Measurements from ENCODE around the gene VWA7. TPM values are rescaled to one million over a fixed set of nuclear protein-coding genes. Genes with fewer than 3 reads are reported as not detected.
A peak's percentile ranks its signal among the peaks of the same experiment; 100 is the strongest.

The VWA7 gene
- total RNA-seq, 1 experiment from 2014 or later, result 2.5 TPM

DNA sequence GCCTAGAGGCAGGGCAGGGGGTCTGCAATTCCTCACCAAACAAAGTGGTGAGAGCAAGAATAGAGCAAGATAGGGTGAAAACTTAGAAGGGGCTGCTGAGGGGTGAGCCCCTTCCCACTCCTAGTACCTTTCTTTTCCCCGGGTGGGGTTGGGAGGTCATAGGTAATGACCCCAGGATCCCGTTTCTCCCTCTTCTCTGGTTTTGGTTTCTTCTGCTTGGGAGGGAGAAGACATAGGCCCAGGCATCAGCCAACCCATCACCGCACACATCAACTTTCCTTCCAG, 14.9 kb upstream of the VWA7 start:
- Histone ChIP-seq H3K4me2 (ENCODE audit: insufficient read depth, insufficient read length, low read length) (no peak overlapping the region), H3K9ac (ENCODE audit: extremely low read depth, insufficient read length, low read length) (no peak overlapping the region), H4K8ac (replicated peaks; ENCODE audit: insufficient read length, low read depth, low read length) (no peak overlapping the region), H3K4me1 (ENCODE audit: insufficient read depth, low read length) (no peaks in the 10 kb centered on the region), H3K23ac (ENCODE audit: insufficient read length, low read depth, low read length) (no peak overlapping the region), H4K20me1 (ENCODE audit: control insufficient read depth, insufficient read depth, insufficient read length) (peaks cover 3% of the 10 kb centered on the region), H4K5ac (ENCODE audit: insufficient read length, low read depth, low read length) (no peak overlapping the region), H2AK5ac (ENCODE audit: insufficient read length, low read length) (no peak overlapping the region), H3K79me2 (ENCODE audit: insufficient read depth, low read length) (peaks cover 2% of the 10 kb centered on the region; the same call in 1 of the 2 replicates), H3T11ph (ENCODE audit: low read length) (no peak overlapping the region), H3K79me1 (ENCODE audit: insufficient read depth, low read depth, low read length, poor library complexity, severe bottlenecking) (no peaks in the 10 kb centered on the region), H4K91ac (ENCODE audit: insufficient read length, low read depth, low read length) (no peak overlapping the region), H2BK12ac (ENCODE audit: insufficient read length, low read depth, low read length) (no peak overlapping the region), H3K14ac (ENCODE audit: insufficient read depth, low read length) (no peak overlapping the region), H3K23me2 (ENCODE audit: insufficient read length, low read depth, low read length, poor library complexity, severe bottlenecking) (peaks cover 3% of the 10 kb centered on the region), H3K56ac (ENCODE audit: insufficient read length, low read depth, low read length) (no peak overlapping the region), H3K27me3 (ENCODE audit: insufficient read depth, low read length) (no peaks in the 10 kb centered on the region), H2BK120ac (ENCODE audit: low read depth, low read length, poor library complexity, severe bottlenecking) (no peak overlapping the region), H2BK15ac (ENCODE audit: low read depth, low read length) (no peak overlapping the region), H2BK5ac (ENCODE audit: insufficient read length, low read length) (no peak overlapping the region), H3K18ac (ENCODE audit: insufficient read length, low read depth, low read length) (no peak overlapping the region), H3K27ac (ENCODE audit: insufficient read length, low read depth, low read length) (no peak overlapping the region), H2AFZ (ENCODE audit: low read length) (no peak overlapping the region), H3K9me3 (ENCODE audit: control insufficient read depth, low read depth, low read length) (no peaks in the 10 kb centered on the region), H2BK20ac (ENCODE audit: low read depth, low read length, poor library complexity, severe bottlenecking) (no peak overlapping the region), H3K4ac (ENCODE audit: low read depth, low read length) (no peak overlapping the region)
- WGBS (ENCODE audit: extremely low coverage, insufficient read length, low lambda C conversion rate), result no CpG with 5 or more reads among the region's 3 CpGs
- no peak for DNase-seq
- Mint-ChIP-seq H3K27me3 (ENCODE audit: low read depth) (no peaks in the 10 kb centered on the region), H3K27ac (peak overlapping the region in 1 of 3 experiments; percentile 59; a peak in 1 of 7 replicates), H3K36me3 (ENCODE audit: insufficient read depth in 1 of 3, low read depth in 3 of 3) (peaks cover 19 to 52% (median 43%) of the 10 kb centered on the region in 3 experiments), H3K4me3 (no peak overlapping the region), H3K9me3 (no peaks in the 10 kb centered on the region), H3K4me1 (peaks cover 10% of the 10 kb centered on the region in 2 experiments)
- no peak for TF ChIP-seq CTCF (conservative IDR thresholded peaks at IDR 0.05)

All from H9 (cell line).